ENCODE results near the gene LRIG3.
"Not testable (repeated sequence)": the region's sequence is repeated elsewhere in the genome, so short reads cannot be mapped to it uniquely, and the experiment has no call there.

Gene LRIG3

DNA sequence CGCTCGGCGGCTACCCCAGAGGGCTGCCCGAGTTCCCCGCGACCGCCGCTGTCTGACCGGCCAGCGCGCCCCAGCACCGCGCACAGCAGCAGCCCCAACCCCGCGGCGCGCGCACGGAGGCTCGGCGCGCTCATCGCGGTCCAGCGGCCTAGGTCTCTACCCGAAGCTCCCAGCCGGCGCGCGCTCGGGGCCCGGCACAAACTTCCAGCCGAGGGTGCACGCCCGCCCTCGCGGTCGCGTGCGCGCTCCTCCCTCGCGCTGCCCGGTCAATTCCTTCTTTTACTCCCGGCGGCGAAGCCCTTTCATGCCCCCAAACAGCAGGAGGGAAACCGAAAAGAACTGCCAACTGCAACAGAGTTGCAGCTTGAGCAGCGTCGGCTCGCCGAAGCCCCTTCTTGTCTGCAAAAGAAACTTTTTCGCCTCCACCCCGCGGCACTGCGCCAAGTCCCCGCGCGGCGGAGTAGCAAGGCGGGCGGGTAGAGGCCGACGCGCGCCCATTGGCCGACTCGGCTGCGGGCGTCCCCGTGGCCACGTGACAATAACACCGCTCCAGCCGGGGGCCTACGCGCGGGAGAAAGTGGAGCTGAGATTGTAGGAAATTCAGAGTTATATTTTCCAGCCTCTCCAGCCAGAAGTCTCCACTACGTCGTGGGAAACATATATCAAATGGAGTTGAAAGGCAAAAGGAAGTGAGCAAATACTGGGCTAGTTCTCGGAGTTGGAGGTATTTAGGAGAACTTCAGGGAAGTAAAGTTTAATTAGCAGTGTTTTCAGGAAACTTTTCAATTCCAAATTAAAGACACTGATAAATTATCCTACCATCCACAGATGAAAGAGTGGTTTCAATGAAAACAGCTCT is at the start of gene LRIG3:
Gene LRIG3, minus strand, starts transcription at position 403 of the 859 bp plus-strand sequence. Its CDS starts 269 bp downstream, at position 134.
- DNase-seq = peak; percentile 84

DNA sequence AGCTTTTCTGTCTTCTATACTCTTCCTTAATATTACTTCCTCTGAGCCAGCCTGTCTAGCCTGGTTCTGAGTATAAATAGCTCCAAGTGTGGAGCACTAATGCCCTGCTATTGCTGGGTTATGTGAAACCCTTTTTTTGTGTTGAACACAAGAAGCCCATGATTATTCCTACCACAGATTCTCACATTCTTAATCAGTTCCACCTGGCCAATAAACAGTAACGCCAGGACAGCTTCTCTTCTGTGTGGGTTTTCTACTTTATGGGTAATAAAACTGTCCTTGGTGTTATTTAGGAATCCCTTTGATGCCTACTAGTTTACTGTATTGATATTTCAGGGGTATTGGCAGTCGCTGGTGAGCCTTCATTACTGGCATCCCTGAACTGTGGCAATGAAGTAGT is 48.9 kb upstream of the LRIG3 start:
- DNase-seq = no peak

- DNase-seq = no peak
Measured at GRCh38 chr12:58967561-58967960, 47.3 kb upstream of the LRIG3 start.

DNA sequence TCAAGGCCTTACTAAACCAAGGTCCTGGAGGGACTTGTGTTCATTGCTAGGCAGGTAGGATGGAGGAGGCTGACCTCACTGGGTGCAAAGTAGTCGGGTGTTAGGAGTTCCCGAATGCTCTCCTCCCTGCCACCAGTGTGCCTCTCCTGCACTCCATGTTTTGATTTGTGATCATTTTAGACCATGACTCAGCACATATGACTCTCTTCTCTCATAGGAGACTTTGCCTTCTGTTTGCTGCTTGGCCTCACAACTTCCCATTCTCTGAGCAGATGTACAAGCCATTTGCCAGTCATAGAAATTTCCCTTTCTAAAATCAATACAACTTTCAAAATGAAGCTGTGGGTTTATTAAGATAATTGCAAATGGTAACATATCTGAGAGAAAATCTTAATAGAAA is 46.6 kb upstream of the LRIG3 start:
- DNase-seq = peak; percentile 5

- no peak for DNase-seq
Measured at GRCh38 chr12:58965568-58965967, 45.3 kb upstream of the LRIG3 start.

DNA sequence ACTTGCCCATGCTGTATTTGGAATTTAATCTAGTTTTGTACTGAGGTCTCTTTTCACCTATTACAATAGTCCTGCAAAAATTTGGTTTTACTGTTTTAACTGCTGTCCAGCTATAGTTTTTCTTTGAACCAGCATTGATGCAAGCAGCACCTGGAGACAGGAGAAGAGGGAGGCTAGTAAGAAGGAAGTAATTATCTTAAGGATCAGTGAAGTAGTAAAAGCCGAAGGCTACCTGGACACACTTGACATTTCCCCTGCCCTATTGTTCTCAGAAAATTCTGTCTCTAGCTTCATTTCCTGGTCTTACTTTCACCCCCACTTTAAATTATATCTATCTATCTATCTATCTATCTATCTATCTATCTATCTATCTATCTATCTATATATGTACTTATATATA is 43.5 kb upstream of the LRIG3 start:
- DNase-seq = no peak

- DNase-seq = no peak
Measured at GRCh38 chr12:58961906-58962305, 41.6 kb upstream of the LRIG3 start.

- no peak for DNase-seq
Measured at GRCh38 chr12:58961166-58961565, 40.9 kb upstream of the LRIG3 start.

DNA sequence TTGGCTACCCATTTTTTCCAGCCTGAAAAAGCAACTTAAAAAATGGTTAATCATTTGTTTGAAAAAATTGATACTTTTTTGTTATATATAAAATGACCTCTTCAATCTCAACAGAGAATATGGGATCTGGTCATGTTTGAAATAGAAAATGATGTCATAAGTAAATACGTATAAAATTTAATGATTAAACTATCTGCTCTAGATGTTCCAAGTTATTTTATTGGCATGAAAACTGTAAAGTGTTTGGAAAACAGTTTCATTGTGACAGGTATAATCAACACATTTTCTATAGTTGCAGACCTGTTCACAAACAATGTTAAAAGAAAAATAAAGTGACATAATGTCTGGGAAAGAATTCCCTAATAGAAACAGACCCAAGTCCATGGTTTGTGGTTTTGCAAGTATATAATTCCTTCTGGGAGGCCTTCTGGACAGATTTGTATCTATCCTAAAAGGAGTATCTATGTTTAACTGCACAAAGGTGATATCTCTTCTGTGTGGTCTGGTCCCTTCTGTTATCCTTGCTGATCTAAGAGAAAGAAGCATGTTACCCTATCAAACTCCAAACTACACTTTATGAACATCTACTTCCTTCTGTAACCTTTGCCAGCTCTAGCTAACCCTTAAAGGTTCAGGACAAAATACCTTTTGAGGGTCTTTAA is 39.5 kb upstream of the LRIG3 start:
- no peak for DNase-seq

DNA sequence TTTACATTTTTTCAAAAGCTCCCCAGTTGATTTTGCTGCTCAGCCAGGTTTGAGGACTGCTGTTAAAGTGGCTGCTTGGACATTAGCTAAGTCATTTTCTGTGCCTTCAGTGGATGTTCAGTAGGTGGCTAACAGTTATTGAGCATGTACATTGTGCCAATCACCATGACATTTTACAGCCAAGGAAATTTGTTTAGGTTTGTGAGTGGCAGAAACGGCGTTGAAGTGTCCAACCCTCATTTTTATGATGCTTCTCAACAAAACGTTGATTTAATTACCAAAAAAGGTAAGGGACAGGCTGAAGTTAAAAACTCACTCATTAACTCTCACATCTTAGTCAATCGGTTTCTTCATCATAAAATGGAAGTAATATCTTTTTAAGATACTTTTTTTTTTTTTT is 37.0 kb upstream of the LRIG3 start:
- DNase-seq = no peak

DNA sequence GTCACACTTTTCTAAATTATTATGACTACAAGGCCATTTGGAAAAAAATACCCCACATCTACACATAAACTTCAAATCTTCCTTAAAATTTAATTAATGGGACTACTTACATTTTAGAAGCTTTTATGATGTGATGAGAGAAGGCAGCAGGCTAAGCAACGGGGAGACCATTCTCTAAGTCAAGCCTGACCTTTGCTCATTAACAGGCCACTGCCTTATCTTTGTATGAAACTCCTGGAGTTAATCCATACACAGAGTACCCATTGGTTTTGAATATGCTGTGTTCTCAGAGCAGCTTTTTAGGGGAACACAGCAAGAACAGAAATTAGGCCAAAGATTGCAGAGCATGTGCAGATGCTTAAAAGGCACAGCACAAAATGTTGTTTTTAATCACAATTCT is 35.5 kb upstream of the LRIG3 start:
- DNase-seq = no peak

DNA sequence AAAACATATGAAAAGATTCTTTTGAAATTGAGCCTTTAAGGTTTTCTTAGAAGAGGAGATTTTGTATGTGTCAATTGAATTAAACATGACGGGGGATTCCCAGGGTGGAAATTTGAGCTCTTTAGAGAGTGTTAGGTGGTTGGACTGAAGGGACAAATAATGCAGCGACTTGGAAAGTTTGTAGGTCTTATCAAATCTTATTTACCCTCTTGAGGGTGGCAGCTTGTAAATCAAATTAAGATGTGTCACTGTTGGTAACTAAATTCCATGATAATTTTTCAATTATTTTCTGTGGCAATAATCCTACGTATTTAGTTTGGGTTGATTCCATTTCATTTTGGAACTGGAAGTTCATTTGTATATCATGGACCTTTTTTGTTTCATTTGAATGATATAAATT is 33.7 kb upstream of the LRIG3 start:
- no peak for DNase-seq

DNA sequence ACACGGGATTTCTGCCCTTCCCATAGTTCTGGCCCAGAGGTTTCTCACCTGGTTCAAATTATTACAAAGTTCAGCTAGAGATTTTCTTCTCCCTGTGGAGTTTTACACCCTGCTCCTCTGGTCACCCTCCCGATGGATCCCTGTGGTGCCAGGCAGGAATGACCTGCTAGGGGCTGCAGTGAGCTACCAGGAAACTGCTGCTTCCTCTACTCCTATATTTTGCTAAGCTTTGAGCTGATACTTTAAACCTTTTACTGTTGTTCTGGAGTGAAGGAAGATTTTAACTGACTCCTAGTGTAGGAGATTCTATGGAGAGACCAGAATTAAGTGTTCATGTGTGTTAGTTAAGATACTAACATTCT is 30.4 kb upstream of the LRIG3 start:
- DNase-seq = no peak

- DNase-seq = not testable (repeated sequence)
Measured at GRCh38 chr12:58949954-58950738, 29.8 kb upstream of the LRIG3 start.

- no peak for DNase-seq
Measured at GRCh38 chr12:58943079-58943478, 22.8 kb upstream of the LRIG3 start.

DNA sequence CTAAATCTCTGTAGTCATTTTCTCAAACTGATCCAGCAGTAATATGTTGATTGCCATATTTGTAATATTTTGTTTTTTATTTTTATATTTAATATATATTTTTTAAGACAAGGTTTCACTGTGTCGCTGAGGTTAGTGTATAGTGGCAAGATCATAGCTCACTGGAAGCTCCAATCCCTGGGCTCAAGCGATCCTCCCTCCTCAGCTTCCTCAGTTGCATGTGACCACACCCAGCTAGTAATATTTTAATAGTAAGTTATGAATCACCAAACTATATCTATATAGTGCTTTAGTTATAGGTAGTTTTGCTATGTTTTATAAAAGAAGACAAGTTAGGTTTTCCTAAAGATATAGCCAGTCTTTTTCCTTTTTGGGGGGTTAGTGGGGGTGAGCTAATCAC is 22.0 kb upstream of the LRIG3 start:
- no peak for DNase-seq

DNA sequence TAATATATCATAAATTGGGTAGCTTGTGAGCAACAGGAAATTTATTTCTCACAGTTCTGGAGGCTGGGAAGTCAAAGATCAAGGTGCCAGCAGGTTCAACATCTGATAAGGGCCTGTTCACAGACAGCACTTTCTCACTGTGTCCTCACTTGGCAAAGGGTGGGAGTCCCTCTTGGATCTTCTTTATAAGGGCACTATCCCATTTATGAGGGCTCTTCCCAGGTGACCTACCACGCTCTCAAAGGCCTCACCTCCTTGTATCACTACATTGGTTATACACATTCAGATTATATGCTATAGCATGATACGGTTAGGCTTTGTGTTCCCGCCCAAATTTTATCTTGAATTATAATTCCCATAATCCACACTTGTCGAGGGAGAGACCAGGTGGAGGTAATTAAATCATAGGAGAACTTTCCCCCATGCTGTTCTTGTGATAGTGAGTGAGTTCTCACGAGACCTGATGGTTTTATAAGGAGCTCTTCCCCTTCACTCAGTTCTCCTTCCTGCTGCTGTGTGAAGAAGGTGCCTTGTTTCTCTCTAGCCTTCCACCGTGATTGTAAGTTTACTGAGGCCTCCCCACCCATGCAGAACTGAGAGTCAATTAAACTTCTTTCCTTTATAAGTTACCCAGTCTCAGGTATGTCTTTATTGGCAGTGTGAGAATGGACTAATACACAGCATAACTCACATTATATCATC is 19.2 kb upstream of the LRIG3 start:
- no peak for DNase-seq

GRCh38 chr12:58938440-58938839 is 18.1 kb upstream of the LRIG3 start:
- no peak for DNase-seq

DNA sequence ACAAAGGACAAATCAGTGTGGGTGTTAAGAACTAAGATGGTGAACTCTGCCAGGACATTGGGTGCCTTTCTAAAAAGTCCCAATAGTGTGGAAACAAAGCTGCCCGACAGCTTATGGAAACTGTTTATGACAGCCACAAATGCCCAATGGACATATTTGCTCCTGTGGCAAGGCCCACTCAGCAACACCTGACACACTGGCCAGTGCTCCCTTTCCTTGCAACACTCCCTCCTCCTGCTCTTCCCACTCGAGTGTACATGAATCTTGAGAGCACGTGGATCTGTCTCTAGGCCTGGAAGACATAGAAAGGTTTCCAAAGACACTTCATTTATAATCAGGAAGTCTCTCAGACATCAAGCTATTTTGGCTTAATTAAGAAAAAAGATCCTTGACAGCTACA is 14.2 kb upstream of the LRIG3 start:
- no peak for DNase-seq

- no peak for DNase-seq
Measured at GRCh38 chr12:58932806-58933681, 12.7 kb upstream of the LRIG3 start.

- DNase-seq = peak; percentile 19
Measured at GRCh38 chr12:58931518-58931917, 11.2 kb upstream of the LRIG3 start.

GRCh38 chr12:58930770-58931324 is 10.5 kb upstream of the LRIG3 start:
- DNase-seq = peak; percentile 49

Measured in NCI-H226 (cell line).